ENCODE data around the gene ACY1.

Gene ACY1

DNA sequence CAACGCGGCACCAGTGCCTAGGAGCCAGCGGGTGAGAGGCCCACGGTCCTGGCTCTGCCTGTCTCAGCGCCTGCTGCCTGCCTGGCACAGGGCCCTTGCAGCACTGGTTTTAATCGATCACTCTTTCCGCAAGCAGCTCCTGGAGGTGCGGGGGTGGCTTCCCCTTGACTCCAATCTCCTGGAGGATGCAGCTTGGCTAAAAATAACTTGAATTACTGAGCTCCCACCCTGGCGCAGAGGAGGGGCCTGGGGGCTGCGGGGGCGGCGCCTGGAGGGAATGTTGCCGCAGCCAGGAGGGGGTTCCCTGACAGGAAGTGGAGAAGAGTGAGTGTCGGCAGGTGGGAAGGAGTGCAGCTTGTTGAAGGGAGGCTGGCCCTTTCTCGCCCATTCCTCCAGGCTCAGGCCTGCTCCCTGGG lies 22.2 kb downstream of the ACY1 start:
- DNase-seq (ENCODE audit: low read depth): no peak

DNA sequence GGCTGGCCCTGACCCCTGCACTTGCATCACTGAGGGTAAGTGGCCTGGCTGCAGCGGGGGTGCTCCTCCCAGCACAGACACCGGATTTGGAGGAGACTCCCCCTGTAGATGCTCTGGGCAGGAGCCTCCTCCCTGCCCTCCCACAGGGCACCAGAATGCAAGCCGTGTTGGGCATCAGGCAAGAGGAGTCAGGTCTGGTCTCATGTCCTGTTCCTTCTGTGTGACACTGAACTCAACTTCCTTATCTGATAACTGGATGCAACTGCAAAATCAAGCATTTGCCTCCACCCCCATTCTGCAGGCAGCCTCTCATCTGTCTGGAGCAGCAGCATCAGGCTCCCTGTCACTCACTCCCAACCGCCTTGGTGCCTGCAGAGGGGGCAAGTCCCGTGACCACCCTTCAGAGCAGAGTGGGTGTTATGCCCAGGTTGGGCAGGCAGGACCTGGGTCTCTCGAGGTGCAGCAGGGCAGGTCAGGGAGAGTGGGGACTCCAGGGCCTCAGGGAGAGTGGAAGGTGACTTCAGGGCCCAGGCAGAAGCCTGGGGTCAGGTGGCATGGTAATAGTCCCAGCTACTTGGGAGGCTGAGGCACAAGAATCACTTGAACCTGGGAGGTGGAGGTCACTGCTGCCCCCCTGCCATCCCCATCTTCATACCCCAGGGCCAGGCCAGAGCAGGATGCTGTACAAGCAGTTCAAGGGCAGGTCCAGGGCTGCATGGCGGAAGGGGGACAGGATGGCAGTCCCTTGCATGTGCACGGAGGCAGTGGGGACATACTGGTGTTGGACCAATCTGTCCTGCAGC lies 22.9 kb downstream of the ACY1 start:
- DNase-seq (ENCODE audit: low read depth): no peak

DNA sequence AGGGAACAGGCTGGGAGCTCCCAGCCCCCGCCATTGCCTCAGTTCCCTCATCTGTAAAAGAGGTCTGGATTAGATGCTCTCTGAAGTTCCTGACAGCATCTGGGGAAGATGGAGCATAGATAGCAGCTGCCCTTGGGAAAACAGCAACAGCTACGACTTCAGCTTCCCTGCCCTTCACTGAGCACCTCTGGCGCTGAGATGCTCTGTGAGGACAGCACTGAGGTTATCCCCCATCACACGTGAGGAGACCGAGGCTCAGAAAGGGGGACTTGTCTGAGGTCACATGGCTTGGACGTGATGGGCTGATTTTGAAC lies 23.4 kb downstream of the ACY1 start:
- DNase-seq (ENCODE audit: low read depth): no peak

DNA sequence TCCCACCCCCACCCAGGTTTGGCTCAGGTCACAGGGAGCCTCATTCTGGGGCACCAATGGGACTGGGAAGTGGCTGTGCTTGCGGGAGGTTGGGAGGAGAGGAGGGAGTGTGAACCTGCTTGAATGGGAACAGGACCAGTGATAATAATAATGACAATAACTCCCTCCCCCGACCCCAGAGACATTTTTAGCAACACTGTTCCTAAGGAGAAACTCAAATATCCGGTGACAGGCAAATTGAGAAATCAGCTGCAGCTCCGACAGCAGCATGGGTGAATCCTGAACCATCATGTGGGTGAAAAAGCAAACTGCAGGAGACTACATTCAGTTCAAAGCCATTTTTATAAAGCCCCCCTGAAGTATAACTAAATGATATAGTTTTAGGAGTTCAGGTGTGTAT lies 24.0 kb downstream of the ACY1 start:
- DNase-seq (ENCODE audit: low read depth): no peak

DNA sequence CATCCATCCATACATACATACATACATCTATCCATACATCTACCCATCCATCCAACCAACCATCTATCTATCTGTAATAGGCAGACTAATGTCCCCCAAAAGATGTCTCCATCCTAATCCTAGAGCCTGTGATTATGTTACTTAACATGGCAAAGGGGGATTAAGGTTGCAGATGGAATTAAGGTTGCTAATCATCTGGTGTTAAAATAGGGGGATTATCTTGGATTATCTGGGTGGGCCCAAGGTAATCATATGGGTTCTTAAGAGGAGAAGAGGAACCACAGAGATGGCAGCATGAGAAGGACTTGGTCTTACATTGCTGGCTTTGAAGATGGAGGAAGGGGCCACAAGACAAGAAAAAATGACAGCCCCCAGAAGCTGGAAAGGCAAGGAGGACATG lies 27.1 kb downstream of the ACY1 start:
- no peak for DNase-seq (ENCODE audit: low read depth)

DNA sequence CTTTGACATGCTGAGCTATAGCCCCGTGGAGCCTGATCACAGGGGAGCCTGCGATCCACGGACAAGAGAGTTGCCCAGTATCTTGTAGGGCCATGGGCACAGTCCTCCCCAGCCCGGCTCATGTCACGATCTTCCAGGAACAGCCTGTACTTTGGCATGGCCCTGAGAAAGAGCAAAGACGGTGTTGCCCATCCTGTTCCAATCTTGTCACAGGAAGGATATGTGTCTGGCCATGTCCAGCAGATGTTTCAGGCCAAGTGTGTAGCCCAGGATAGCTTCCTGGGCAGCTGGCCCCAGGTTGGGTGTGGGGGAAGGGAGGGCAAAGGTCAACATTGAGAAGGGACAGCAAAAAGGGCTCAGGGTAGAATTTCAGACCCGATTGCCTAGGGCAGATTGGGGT lies 29.4 kb downstream of the ACY1 start:
- DNase-seq (ENCODE audit: low read depth): no peak

DNA sequence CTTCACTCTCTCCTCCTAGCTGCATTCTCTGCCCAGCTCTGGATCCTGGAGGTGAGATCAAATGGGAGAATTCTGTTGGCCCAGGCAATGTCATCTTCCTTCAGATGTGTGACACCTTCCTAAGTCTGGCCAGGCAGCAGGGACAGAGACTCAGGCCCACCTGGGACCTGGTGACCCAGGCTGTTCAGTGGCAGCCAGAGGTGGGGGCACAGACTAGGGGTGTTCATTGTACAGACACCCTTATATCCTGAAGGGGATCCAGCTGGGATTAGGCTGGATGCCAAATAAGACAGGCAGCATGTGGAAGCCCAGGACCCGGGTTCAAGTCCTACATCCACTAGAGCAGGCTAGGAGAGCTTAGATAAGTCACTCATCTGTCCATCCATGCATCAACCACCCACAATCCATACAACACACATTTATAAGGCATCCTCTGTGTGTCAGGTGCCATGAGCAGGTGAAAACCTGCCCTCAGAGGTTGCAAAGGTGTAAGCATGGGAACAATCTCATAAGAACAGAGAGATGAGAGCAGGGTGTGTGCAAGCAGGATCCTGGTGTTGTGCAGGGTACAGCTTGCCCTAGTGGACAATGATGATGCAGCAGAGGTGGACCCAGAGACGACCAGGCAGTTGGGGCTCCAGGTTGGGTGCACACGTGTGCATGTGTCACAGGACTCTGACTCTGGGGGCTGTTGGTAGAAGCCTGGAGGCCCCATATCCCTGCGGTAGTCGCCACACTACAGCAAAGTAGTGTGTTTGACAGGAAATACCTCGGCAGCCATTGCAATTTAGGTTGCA lies 30.7 kb downstream of the ACY1 start:
- no peak for DNase-seq (ENCODE audit: low read depth)

DNA sequence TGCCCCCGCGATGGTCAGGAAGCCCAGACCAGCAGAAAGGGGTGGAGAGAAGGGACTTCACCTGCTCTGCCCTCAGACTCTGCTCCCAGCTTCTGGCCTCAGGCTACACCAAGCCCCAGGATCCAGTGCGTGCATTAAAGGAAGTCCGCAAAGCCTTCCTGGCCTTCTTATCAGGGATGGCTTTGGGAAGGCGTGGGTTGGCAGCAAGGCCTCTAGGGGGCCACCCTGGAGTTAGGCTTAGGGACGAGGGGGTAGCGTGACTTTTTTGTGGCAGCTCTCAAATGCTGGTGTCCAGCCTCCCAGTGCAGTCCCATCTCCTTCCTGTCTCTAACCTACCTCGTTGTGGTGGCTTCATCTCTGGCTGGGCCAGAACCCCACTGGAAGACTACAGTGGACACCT lies 31.3 kb downstream of the ACY1 start:
- no peak for DNase-seq (ENCODE audit: low read depth)

DNA sequence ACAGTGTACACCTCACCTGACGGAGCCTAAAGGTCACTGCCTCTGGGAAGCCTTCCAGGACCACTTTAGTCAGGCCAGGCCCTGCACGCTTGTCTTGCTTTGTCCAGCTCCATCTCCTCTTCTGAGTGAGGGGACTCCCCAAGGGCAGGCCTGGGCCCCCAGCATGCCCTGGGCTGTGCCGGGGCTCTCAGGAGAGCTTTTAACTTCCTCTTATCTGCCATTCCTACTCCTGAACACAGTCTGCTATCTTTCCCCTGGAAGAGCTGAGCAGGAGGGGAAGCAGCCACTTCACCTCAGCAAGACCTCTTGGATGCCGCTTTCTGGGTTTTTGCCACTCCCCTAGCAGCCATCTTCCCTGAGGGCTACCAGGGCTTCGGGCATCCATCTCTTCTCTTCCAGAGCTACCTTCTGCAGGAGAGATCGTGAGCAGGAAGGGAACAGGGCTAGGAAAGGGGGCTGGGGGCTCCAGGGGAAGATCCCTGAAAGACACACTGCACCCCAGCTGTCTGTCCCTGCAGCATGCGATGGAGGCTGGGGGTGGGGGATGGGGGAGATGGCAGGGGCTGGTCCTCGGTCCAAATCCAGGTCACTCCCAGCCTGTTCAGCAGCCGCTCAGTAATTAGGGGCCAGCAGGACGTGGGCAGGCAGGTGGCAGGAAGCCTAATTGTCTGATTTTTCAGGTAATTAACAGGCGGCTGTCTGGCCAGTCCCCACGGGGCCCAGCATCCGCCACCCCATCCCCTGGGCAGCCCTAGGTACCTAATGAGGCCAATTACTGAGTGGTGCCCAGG lies 32.3 kb downstream of the ACY1 start:
- DNase-seq (ENCODE audit: low read depth): no peak

DNA sequence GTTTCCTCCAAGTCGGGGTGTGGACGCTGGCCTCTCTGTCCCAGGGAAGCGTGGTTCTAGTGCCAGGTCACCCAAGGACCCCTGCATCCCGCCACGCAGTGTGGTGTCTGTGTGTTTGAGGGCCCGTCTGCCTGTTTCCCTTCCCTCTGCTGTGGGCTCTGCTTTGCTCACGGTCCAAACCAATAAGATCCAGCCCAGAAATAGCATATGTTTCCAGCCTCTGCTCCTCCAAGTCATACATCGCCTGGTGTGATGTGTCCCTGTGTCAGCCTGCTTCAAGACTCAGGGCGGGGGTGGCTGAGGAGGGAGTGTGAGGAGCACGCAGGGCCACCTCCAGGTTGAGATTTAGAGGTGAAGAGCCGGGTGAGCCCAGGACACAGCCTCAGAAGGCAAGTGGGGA lies 34.3 kb downstream of the ACY1 start:
- no peak for DNase-seq (ENCODE audit: low read depth)

DNA sequence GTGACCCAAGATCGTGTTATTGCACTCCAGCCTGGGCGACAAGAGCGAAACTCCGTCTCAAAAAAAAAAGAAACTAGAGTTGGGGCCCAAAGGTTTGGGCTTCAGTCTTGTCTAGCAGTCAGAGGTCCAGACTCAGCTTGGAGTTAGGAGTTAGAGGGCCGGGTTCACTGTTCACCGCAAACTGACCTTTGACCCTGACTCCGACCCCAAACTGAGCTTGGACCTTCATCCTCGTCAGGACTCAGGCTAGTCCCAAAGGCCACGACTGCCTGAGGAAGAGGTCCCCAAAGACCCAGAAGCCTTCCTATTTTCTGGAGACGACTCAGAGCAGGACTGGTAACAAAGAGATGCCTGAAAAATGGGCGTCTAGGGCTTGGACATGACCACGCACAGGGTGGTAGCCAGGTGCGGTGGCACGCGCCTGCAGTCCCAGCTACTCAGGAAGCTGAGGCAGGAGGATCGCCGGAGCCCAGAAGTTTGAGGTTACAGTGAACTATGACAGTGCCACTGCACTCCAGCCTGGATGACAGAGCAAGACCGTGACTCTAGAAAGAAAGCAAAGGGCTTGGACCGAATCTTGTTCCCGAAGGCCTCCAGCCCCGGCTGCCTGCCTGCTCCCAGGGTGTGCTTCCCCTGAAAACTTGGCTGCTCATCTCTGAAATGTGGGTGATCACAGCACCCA lies 35.1 kb downstream of the ACY1 start:
- DNase-seq (ENCODE audit: low read depth): no peak

DNA sequence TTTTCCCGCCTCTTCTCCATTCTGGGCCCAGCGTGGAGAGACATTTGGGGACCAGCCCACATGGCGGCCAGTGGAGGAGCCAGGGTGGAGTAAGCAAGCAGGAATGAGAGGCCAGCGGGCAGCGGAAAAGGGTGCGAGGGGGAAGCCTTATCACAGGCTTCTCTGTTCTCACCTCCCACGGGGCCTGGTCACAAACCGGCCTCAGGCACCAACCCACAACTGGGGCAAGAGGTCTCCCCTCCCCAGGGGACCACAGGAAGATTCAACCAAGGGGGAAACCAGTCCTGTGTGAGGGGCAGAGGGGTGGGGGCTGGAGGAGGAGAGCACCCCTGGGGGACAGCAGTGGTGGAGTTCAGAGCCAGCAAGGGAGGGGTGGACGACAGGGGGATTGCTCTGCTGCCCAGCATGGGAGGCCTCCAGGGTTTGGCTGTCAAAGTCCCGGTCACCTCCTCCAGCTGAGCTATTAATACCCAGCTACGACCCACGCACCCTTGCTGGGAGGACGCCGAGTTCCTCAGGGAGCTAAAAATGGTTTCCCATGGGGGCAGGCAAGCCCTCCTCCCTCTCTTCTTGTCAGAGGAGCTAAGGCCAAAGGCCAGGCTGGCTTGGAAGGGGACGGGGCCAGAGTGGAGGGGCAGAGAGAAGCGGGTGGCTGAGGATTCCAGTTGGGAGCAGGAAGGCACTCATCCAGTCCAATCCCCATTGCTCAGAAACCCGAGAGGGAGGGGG lies 36.2 kb downstream of the ACY1 start:
- DNase-seq (ENCODE audit: low read depth): no peak

DNA sequence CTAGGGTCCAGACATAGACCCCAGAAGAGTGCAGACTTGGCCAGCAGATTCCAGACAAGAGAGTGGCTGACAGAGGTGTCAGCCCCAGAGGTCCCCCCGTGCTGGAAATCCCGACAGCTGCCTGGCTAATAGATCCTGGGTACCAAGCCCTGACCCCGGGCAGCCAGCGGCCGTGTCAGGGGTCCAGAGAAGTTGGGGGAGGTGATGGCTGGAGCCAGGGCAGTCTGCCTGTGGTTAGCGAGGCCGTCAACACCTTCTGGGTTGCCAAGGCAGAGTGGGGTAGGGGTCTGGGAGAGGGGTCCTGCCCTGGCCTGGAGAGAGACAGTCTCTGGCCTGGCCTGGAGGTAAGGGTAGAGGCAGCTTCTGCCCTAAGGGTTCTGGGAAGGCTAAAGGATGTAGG lies 37.5 kb downstream of the ACY1 start:
- DNase-seq (ENCODE audit: low read depth): no peak

DNA sequence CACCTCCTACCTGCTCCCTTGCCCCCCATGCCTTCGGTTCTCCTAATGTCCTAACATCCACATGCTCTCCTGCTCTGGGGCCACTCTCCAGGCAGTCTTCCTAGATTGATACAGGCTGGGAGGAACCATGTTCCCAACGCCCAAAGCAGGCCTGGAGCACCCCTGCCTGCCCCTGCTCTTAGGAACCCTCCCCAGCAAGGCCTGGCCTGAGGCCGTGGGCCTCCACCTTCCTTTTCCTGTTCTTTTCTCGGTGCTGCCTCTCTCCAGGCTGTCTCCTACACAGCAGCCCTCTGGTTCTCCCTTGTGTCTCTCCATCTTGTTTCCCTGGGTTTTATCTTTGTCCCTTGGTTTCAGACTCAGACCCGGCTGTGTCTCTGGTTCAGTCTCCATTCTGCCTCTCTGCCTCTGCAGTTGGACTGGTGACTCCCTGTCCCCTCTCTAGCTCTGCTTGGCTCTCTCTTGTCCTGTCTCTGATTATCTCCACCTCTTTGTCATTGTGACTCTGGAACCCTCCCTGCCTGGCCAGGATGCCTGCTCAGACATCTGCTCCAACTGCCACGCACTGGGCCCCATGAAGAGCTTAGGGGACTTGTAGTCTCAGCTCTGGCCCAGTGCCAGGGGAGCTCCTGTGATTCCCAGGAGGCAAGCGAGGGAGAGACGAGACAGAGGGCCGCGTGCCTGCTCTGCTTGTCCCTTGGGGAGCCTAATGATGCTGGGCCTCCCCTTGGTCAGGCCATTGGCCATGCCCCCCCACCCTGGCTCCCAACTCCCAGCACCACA lies 38.3 kb downstream of the ACY1 start:
- no peak for DNase-seq (ENCODE audit: low read depth)

DNA sequence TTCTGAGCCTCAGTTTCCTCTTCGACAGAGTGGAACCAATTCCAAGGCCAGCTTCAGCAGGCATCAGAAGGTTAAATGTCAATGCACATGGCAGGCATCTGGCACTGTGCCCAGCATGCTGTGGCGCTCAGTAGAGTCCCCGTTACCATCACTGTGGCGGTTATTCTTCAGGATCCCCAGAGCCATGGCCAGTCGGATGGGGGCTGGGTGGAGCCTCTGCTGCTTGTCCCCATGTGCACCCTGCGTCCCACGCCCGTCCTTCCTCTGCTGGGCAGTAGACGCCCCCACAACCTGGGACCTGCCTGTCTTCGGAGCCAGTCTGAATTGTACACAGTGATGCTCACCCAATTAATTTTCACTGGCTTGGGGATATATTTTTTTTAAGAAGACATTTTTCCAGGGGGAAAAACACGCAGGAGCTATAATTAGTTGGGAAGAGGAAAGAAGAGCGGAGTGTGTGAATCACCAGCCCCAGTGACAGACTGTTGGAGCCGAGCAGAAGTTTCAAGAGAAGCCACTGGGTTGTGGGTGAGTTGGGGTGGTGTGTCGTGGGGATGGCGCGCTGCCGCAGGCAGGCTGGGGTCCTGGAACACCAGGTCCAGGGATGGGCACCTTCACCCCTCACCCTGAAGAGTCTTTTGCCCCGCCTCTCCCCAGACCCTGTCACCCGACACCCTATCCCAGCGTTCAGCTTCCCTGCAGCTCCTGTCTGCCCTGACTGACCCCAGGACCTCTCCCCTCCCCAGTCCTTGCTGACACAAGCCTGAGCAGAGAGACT lies 39.2 kb downstream of the ACY1 start:
- DNase-seq (ENCODE audit: low read depth): no peak

DNA sequence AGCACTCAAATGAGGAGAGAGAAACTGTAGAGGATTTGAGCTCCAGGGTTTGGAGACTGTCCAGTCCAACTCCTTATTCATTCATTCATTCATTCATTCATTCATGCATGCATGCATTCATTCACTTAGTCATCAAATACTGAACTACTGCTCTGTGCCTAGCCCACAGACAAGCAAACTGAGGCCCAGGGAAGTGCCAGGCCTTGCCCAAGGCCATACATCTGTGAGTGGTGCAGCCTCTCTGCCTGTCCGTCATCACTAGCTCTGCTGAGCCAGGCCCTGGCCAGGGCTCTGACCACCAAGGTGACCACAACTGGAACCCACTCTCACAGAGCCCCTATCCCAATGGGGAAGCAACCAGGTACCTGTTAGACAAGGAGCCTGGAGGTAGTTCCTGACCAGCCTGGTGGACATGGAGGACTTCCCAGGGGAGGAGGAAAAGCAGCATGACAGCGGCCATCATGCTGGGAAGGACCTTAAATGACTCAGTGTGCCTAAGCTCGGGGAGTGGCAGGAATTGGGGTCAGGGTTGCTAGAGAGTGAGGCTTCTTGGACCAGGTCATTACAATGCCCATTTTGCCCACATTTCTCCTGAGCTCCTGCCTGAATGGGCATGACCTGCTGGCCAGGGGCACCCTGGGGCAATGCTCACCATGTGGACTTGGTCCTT lies 39.9 kb downstream of the ACY1 start:
- no peak for DNase-seq (ENCODE audit: low read depth)

DNA sequence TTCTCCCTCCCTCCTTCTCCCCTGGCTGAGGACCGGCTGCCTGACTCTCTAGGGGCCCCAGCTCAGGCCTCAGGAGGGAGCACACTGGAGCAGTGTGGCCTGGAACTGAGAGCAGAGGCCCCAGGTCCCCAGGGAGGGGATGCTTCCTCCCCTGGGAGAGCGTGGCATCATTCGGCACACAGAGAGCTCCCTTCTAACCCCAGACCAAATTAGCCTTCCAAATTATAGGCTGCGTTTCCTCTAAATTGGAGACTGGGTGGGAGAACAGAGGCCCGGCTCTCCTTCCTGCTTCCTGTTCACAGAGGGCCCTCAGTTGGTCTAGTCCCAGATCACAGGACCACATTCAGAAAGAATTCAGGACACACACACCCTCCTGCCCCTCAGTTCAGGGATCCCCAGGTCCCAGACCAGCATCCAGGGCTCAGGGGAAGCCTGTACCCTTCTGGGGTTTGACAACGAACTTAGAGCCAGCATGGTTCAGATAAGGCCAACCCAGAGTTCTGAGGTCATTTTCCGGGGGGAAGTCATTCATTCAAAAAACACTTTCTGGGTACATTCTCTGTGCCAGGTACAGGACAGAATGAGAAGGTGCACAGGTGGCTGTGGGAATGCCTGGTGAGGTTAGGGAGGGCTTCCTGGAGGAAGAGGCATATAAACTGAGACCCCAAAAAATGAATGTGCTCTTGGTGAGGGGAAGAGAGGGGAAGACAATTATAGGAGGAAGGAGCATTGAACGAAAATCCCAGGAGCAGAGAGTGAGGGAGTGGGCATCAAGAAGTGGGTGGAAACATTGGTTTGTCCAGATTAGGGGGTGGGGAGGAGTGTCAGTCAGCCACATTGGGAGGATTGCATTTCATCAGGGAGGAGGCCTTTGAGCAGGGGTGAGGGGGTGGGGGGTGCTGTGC lies 40.8 kb downstream of the ACY1 start:
- DNase-seq (ENCODE audit: low read depth): no peak

DNA sequence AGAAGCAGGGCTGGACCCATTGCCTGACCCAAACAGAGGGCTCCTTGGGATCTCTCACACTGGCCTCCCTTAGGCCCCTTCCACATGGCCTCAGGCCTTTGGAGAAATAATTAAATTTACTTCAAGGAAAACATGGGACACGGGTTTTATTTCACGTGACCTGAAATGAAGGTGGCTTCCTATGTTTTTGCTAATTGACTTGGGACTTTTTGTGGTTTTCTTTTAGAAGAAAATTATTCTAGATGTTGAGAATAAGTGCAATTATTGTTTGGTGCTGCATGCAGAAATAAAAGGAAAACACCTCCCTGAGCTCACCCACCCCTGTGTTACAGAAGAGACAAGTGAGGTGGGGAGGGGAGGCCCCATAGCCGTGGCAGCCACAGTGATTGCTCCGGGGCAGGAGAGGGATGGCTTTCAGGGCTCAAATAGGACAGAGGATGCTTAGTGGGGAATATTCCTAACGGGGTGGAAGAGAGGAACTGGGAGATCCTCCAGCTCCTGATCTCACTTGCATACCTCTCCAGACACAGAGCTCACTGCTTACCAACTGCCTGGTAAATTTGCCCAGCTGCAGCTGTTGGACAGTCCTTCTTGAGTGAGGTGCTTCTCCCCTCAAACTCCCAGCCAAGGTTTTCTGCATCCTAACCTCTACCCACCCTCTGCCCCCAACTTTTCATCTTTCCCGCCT lies 41.6 kb downstream of the ACY1 start:
- DNase-seq (ENCODE audit: low read depth): no peak

Measured in stimulated activated CD8-positive, alpha-beta memory T cell treated with anti-CD3 and anti-CD28 coated beads, Interleukin-12 subunit alpha, Interleukin-12 subunit beta, amount 100 ng/mL, for 1 hour (primary cell).